CD14-positive monocyte (primary cell): ENCODE results near the gene OLFM3. TPM values are rescaled to one million over a fixed set of nuclear protein-coding genes. Genes with fewer than 3 reads are reported as not detected.

Experiments used
- DNase-seq, 3 donors: peaks; one replicate each; pipeline ENCODE4 v3.0.0-alpha.2; 2011 to 2022
- H2AFZ ChIP-seq: 2 replicates; pipeline ENCODE4 v1.6.0; 2012; ENCODE audit warnings: mild to moderate bottlenecking, low read depth, low read length, inconsistent platforms; ENCODE audit not compliant: insufficient read depth, poor library complexity, severe bottlenecking
- H3K27ac ChIP-seq, 2 donors: 1 replicate in 1 of 2; 2 replicates in 1 of 2; pipeline ENCODE4 v1.5.1; 2012 to 2013; ENCODE audit warnings: low read length in 2 of 2, control low read depth in 1 of 2, inconsistent platforms in 1 of 2, low read depth in 1 of 2, mild to moderate bottlenecking in 1 of 2
- H3K27me3 ChIP-seq, 2 donors: one replicate each; pipeline versions ENCODE4 v1.6.0 to v1.6.1; 2011 to 2013; ENCODE audit warnings: low read length in 2 of 2; ENCODE audit not compliant: control insufficient read depth in 2 of 2, insufficient read depth in 2 of 2
- H3K36me3 ChIP-seq, 2 donors: replicated peaks in 1 of 2; 1 replicate in 1 of 2; 2 replicates in 1 of 2; pipeline versions ENCODE4 v1.5.1 to v1.6.1; 2012 to 2013; ENCODE audit warnings: low read length in 2 of 2, control low read depth in 1 of 2, inconsistent platforms in 1 of 2, mild to moderate bottlenecking in 1 of 2; ENCODE audit not compliant: insufficient read depth in 2 of 2, control insufficient read depth in 1 of 2
- H3K4me1 ChIP-seq, 2 donors: 1 replicate in 1 of 2; 2 replicates in 1 of 2; pipeline versions ENCODE4 v1.5.1 to v1.6.1; 2012 to 2013; ENCODE audit warnings: low read length in 2 of 2, control low read depth in 1 of 2, inconsistent platforms in 1 of 2, mild to moderate bottlenecking in 1 of 2, moderate library complexity in 1 of 2; ENCODE audit not compliant: insufficient read depth in 2 of 2, control insufficient read depth in 1 of 2
- H3K4me2 ChIP-seq: replicated peaks from 2 replicates; pipeline ENCODE3; 2012; ENCODE audit warnings: low read length, moderate library complexity, mild to moderate bottlenecking; ENCODE audit not compliant: poor library complexity, severe bottlenecking; ENCODE audit errors: extremely low read depth
- H3K4me3 ChIP-seq, 3 experiments: fragments of 200-600 bp in 1 of 3; sonication (generic) in 1 of 3; replicated peaks in 1 of 3; 1 replicate in 2 of 3; 2 replicates in 1 of 3; pipeline ENCODE4 v1.5.1; 2011 to 2013; ENCODE audit warnings: low read length in 3 of 3, mild to moderate bottlenecking in 3 of 3, control low read depth in 2 of 3, low read depth in 2 of 3, inconsistent platforms in 1 of 3, moderate library complexity in 1 of 3
- H3K79me2 ChIP-seq: 2 replicates; pipeline ENCODE4 v1.6.0; 2012; ENCODE audit warnings: mild to moderate bottlenecking, control low read depth, inconsistent platforms, low read length, moderate library complexity; ENCODE audit not compliant: insufficient read depth
- H3K9ac ChIP-seq: 2 replicates; pipeline ENCODE4 v1.6.0; 2017; ENCODE audit warnings: low read length, mild to moderate bottlenecking; ENCODE audit not compliant: insufficient read depth, poor library complexity, severe bottlenecking
- H3K9me3 ChIP-seq, 2 donors: replicated peaks in 1 of 2; 1 replicate in 1 of 2; 2 replicates in 1 of 2; pipeline versions ENCODE4 v1.5.1 to v1.6.1; 2012 to 2013; ENCODE audit warnings: low read length in 2 of 2, control low read depth in 1 of 2; ENCODE audit not compliant: control insufficient read depth in 1 of 2, insufficient read depth in 1 of 2
- H4K20me1 ChIP-seq: 2 replicates; pipeline ENCODE4 v1.6.0; 2012; ENCODE audit warnings: mild to moderate bottlenecking, low read length, control low read depth, moderate library complexity; ENCODE audit not compliant: insufficient read depth
- H3K27ac Mint-ChIP-seq, 7 donors: one replicate each; pipeline ENCODE4 v1.8.0; 2020; ENCODE audit warnings: mild to moderate bottlenecking in 7 of 7, mixed read lengths in 7 of 7, moderate library complexity in 6 of 7, inconsistent platforms in 2 of 7
- H3K27me3 Mint-ChIP-seq, 3 donors: one replicate each; pipeline ENCODE4 v1.8.0; 2021 to 2022; ENCODE audit warnings: low read depth in 3 of 3, mild to moderate bottlenecking in 3 of 3, mixed read lengths in 3 of 3, moderate library complexity in 3 of 3, inconsistent platforms in 1 of 3
- H3K36me3 Mint-ChIP-seq, 2 donors: one replicate each; pipeline ENCODE4 v1.8.0; 2020; ENCODE audit warnings: mixed read lengths in 2 of 2, inconsistent platforms in 1 of 2, mild to moderate bottlenecking in 1 of 2
- H3K4me1 Mint-ChIP-seq: one replicate; pipeline ENCODE4 v1.8.0; 2020; ENCODE audit warnings: mild to moderate bottlenecking, mixed read lengths
- H3K4me3 Mint-ChIP-seq, 2 donors: one replicate each; pipeline ENCODE4 v1.8.0; 2020; ENCODE audit warnings: mild to moderate bottlenecking in 2 of 2, mixed read lengths in 2 of 2, moderate library complexity in 1 of 2
- H3K9me3 Mint-ChIP-seq, 7 donors: one replicate each; pipeline ENCODE4 v1.8.0; 2020 to 2022; ENCODE audit warnings: mixed read lengths in 7 of 7, mild to moderate bottlenecking in 6 of 7, moderate library complexity in 6 of 7, inconsistent platforms in 2 of 7
- WGBS: methylation state at CpG from one replicate; pipeline ENCODE4 v1.1.5; 2013; ENCODE audit warnings: missing lambda C conversion rate; ENCODE audit not compliant: insufficient coverage; 5-methylcytosine and 5-hydroxymethylcytosine counted together
- intact Hi-C, 2 donors: fragments of 100-400 bp; cut with micrococcal nuclease; formaldehyde crosslinking; loops; one replicate each; pipeline versions ENCODE4 v1.15.0 to v1.15.1; 2023
- polyA plus RNA-seq, 3 donors: library from polyadenylated mRNA; depleted of rRNA in 1 of 3; unstranded in 2 of 3; stranded (reverse) in 1 of 3; fragments of 300-500 nt in 2 of 3; fragments of >200 nt in 1 of 3; fragmentation: Illumina TruSeq in 2 of 3; gene quantifications; 1 replicate in 2 of 3; 2 replicates in 1 of 3; pipeline ENCODE4 v1.2.3, GENCODE V29; 2012 to 2021
- small RNA-seq: library from RNA; depleted of rRNA; stranded (forward); fragments of <200 nt; gene quantifications from one replicate; pipeline ENCODE3, GENCODE V24; 2012; ENCODE audit warnings: low read depth; ENCODE audit not compliant: insufficient read length
- TF ChIP-seq, protein P1 (sequence below): fragments of 200-600 bp; IDR thresholded peaks from one replicate; pipeline ENCODE4 v1.8.0; 2022; ENCODE audit warnings: antibody characterized with exemption, mild to moderate bottlenecking

Gene OLFM3
- polyA plus RNA-seq, 3 donors, result not detected

DNA sequence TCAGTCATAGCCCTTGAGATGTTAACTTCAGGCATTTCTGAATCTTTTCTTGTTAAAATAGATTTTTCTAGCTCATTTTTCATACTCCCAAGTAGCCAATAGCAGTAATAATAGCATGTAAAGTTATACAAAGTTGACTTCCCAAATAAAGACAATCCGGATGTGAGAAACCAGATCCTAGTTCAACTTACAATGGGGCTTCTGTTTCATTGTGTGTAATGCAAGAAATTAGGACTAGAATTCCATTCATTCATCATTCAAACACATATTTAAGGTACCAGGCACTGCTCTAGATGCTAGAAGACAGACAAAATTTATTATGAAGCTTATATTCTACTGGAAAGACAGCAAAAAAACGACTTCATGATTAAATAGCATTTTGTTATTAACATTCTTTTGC is 240.3 kb downstream of the OLFM3 start:
- H2AFZ ChIP-seq, result no peak overlapping the region
- Mint-ChIP-seq H3K36me3 (no peaks in the 10 kb centered on the region), H3K27me3 (peaks cover 0 to 4% (median 3%) of the 10 kb centered on the region in 3 donors), H3K27ac (no peak overlapping the region), H3K9me3 (peaks cover 0 to 2% (median 0%) of the 10 kb centered on the region in 7 donors), H3K4me1 (no peaks in the 10 kb centered on the region), H3K4me3 (no peak overlapping the region)
- no peak for DNase-seq
- no peak overlapping the region for H3K4me2 ChIP-seq
- intact Hi-C loops, result no loop called here
- WGBS, result no CpG with 5 or more reads among the region's 2 CpGs
- H3K9me3 ChIP-seq, result no peaks in the 10 kb centered on the region
- no peak overlapping the region for H3K27ac ChIP-seq
- H3K79me2 ChIP-seq, result no peaks in the 10 kb centered on the region
- no peak overlapping the region for H3K4me3 ChIP-seq
- no peaks in the 10 kb centered on the region for H3K4me1 ChIP-seq
- no peaks in the 10 kb centered on the region for H3K36me3 ChIP-seq
- no peak overlapping the region for H3K9ac ChIP-seq
- no peaks in the 10 kb centered on the region for H4K20me1 ChIP-seq
- no peaks in the 10 kb centered on the region for H3K27me3 ChIP-seq
- TF ChIP-seq, protein P1, sequence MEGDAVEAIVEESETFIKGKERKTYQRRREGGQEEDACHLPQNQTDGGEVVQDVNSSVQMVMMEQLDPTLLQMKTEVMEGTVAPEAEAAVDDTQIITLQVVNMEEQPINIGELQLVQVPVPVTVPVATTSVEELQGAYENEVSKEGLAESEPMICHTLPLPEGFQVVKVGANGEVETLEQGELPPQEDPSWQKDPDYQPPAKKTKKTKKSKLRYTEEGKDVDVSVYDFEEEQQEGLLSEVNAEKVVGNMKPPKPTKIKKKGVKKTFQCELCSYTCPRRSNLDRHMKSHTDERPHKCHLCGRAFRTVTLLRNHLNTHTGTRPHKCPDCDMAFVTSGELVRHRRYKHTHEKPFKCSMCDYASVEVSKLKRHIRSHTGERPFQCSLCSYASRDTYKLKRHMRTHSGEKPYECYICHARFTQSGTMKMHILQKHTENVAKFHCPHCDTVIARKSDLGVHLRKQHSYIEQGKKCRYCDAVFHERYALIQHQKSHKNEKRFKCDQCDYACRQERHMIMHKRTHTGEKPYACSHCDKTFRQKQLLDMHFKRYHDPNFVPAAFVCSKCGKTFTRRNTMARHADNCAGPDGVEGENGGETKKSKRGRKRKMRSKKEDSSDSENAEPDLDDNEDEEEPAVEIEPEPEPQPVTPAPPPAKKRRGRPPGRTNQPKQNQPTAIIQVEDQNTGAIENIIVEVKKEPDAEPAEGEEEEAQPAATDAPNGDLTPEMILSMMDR, result no peak

Small RNAs within 50 kb of the gene (small RNA-seq; reads per million reads assigned to genes)
- not detected for gene RNU6-352P
